IMR-90 (cell line): ENCODE measurements around the gene CETP. TPM values are rescaled to one million over a fixed set of nuclear protein-coding genes. Genes with fewer than 3 reads are reported as not detected.

Source experiments
- ATAC-seq: fragments of 200-7000 bp; cut with Tn5 transposase; 2 replicates; pipeline ENCODE4 v1.9.1; 2020; ENCODE audit warnings: low read depth, mild to moderate bottlenecking, moderate library complexity
- BruUV-seq: library from RNA; stranded (reverse); fragments of 400-500 nt; replicated peaks from 2 replicates; lab custom pipeline; 2021; lab: Mats Ljungman, UMichigan
- CTCF ChIA-PET: fragments of 300-600 bp; formaldehyde crosslinking; extraction: SDS; loops from one replicate; lab custom pipeline; 2021; ENCODE audit warnings: antibody characterized with exemption; lab: Yijun Ruan, JAX
- POLR2A ChIA-PET: fragments of 300-600 bp; sonication (Branson Sonifier 250); formaldehyde crosslinking; loops from one replicate; lab custom pipeline; 2022; ENCODE audit warnings: antibody characterized with exemption; ENCODE audit not compliant: unreplicated experiment; lab: Charles Lee
- DNase-seq: peaks from one replicate; pipeline ENCODE4 v3.0.0; 2013
- H2AFZ ChIP-seq: replicated peaks from 2 replicates; pipeline ENCODE3; 2013; ENCODE audit warnings: low read length, mild to moderate bottlenecking; ENCODE audit not compliant: poor library complexity
- H2AK5ac ChIP-seq: 2 replicates; pipeline ENCODE4 v1.6.1; 2013; ENCODE audit warnings: low read depth, low read length, inconsistent platforms
- H2AK9ac ChIP-seq: replicated peaks from 2 replicates; pipeline ENCODE3; 2013; ENCODE audit warnings: mild to moderate bottlenecking, low read depth, low read length, moderate library complexity; ENCODE audit not compliant: poor library complexity
- H2BK120ac ChIP-seq: 2 replicates; pipeline ENCODE4 v1.6.1; 2013; ENCODE audit warnings: low read depth, low read length, inconsistent platforms
- H2BK15ac ChIP-seq: 3 replicates; pipeline ENCODE4 v1.6.1; 2013; ENCODE audit warnings: low read depth, low read length, inconsistent platforms
- H2BK20ac ChIP-seq: 2 replicates; pipeline ENCODE4 v1.6.1; 2013; ENCODE audit warnings: low read depth, mild to moderate bottlenecking, inconsistent platforms, low read length, moderate library complexity
- H2BK5ac ChIP-seq: 2 replicates; pipeline ENCODE4 v1.6.1; 2013; ENCODE audit warnings: mild to moderate bottlenecking, low read depth, low read length, inconsistent platforms; ENCODE audit not compliant: poor library complexity, severe bottlenecking
- H3K14ac ChIP-seq: replicated peaks from 2 replicates; pipeline ENCODE4 v1.6.1; 2013; ENCODE audit warnings: low read depth, low read length, inconsistent platforms
- H3K18ac ChIP-seq: 2 replicates; pipeline ENCODE4 v1.6.1; 2013; ENCODE audit warnings: low read depth, low read length, control low read depth
- H3K23ac ChIP-seq: 2 replicates; pipeline ENCODE4 v1.6.1; 2013; ENCODE audit warnings: low read depth, low read length, inconsistent platforms
- H3K27ac ChIP-seq: 2 replicates; pipeline ENCODE4 v1.5.1; 2013; ENCODE audit warnings: mild to moderate bottlenecking, control low read depth, low read length; ENCODE audit not compliant: insufficient read depth
- H3K27me3 ChIP-seq: 2 replicates; pipeline ENCODE4 v1.6.1; 2013; ENCODE audit warnings: low read length; ENCODE audit not compliant: control insufficient read depth, insufficient read depth
- H3K36me3 ChIP-seq: 2 replicates; pipeline ENCODE4 v1.6.1; 2013; ENCODE audit warnings: low read length, mixed read lengths; ENCODE audit not compliant: control insufficient read depth, insufficient read depth
- H3K4ac ChIP-seq: 2 replicates; pipeline ENCODE4 v1.6.1; 2013; ENCODE audit warnings: low read depth, low read length, inconsistent platforms
- H3K4me1 ChIP-seq: 2 replicates; pipeline ENCODE4 v1.6.1; 2013; ENCODE audit warnings: low read length, mixed read lengths; ENCODE audit not compliant: control insufficient read depth, insufficient read depth
- H3K4me2 ChIP-seq: 2 replicates; pipeline ENCODE4 v1.6.1; 2013; ENCODE audit warnings: low read depth, mild to moderate bottlenecking, control low read depth, low read length, moderate library complexity
- H3K4me3 ChIP-seq: 2 replicates; pipeline ENCODE4 v1.5.1; 2013; ENCODE audit warnings: low read depth, mild to moderate bottlenecking, control low read depth, low read length, moderate library complexity; ENCODE audit not compliant: insufficient read depth
- H3K56ac ChIP-seq: 2 replicates; pipeline ENCODE4 v1.6.1; 2013; ENCODE audit warnings: low read length, inconsistent platforms; ENCODE audit not compliant: insufficient read depth; ENCODE audit errors: extremely low read depth
- H3K79me1 ChIP-seq, 2 experiments: 2 replicates each; pipeline ENCODE4 v1.6.1; 2013; ENCODE audit warnings: low read length in 2 of 2, inconsistent platforms in 1 of 2, low read depth in 1 of 2
- H3K9ac ChIP-seq: 2 replicates; pipeline ENCODE4 v1.6.1; 2013; ENCODE audit warnings: low read depth, low read length, control low read depth
- H3K9me1 ChIP-seq: 2 replicates; pipeline ENCODE4 v1.6.1; 2013; ENCODE audit warnings: low read length, inconsistent platforms; ENCODE audit not compliant: insufficient read depth
- H3K9me3 ChIP-seq: 2 replicates; pipeline ENCODE4 v1.6.1; 2013; ENCODE audit warnings: low read length; ENCODE audit not compliant: control insufficient read depth, insufficient read depth
- H4K20me1 ChIP-seq: 2 replicates; pipeline ENCODE4 v1.6.1; 2013; ENCODE audit warnings: low read length, inconsistent platforms; ENCODE audit not compliant: insufficient read depth
- H4K5ac ChIP-seq: 2 replicates; pipeline ENCODE4 v1.6.1; 2013; ENCODE audit warnings: mild to moderate bottlenecking, low read depth, low read length, control low read depth
- H4K8ac ChIP-seq, 2 experiments: 2 replicates each; pipeline ENCODE4 v1.6.1; 2013; ENCODE audit warnings: low read depth in 2 of 2, low read length in 2 of 2, control low read depth in 1 of 2, inconsistent platforms in 1 of 2
- H4K91ac ChIP-seq: 2 replicates; pipeline ENCODE4 v1.6.1; 2013; ENCODE audit warnings: low read depth, low read length, inconsistent platforms; ENCODE audit not compliant: insufficient read depth
- CEBPB ChIP-seq: IDR thresholded peaks from 2 replicates; pipeline ENCODE4 v1.6.1; 2012; ENCODE audit warnings: low read depth, low read length, improper control_type of control experiment
- POLR2A ChIP-seq: IDR thresholded peaks from 2 replicates; pipeline ENCODE4 v1.6.1; 2012; ENCODE audit warnings: mild to moderate bottlenecking, low read depth, low read length
- RFX5 ChIP-seq: IDR thresholded peaks from 2 replicates; pipeline ENCODE4 v1.8.0; 2012; ENCODE audit warnings: low read depth, mild to moderate bottlenecking, low read length, moderate library complexity
- WGBS, 2 experiments: methylation state at CpG; one replicate each; pipeline versions ENCODE4 v1.1.5 to v1.1.7; 2013; ENCODE audit warnings: missing lambda C conversion rate in 2 of 2; ENCODE audit not compliant: insufficient read length in 1 of 2; ENCODE audit errors: extremely low coverage in 2 of 2; 5-methylcytosine and 5-hydroxymethylcytosine counted together
- dilution Hi-C: fragments of 300-500 bp; cut with HindIII; formaldehyde crosslinking; loops from one replicate; pipeline ENCODE4 v1.14.3; 2018; ENCODE audit warnings: low sequenced_read_pairs; ENCODE audit not compliant: unreplicated experiment
- in situ Hi-C: fragments of 300-500 bp; cut with MboI; formaldehyde crosslinking; loops from 3 replicates; pipeline ENCODE4 v1.14.3; 2019; ENCODE audit warnings: low sequenced_read_pairs, inconsistent platforms, mixed read lengths
- intact Hi-C: fragments of 100-400 bp; cut with micrococcal nuclease; formaldehyde crosslinking; loops from 2 replicates; pipeline ENCODE4 v1.10.0; 2022
- polyA plus RNA-seq, 3 experiments: library from polyadenylated mRNA; depleted of rRNA; stranded (reverse); fragments of >200 nt; gene quantifications; 2 replicates each; pipeline ENCODE4 v1.2.3, GENCODE V29; 2012; ENCODE audit warnings: low replicate concordance in 1 of 3
- total RNA-seq: library from RNA; depleted of rRNA; stranded (reverse); fragments of >200 nt; gene quantifications from 2 replicates; pipeline ENCODE4 v1.2.3, GENCODE V29; 2012

Gene CETP
- total and polyA plus RNA-seq, 2 of the 4 experiments (the other 2 are of a cell fraction) = not detected

DNA sequence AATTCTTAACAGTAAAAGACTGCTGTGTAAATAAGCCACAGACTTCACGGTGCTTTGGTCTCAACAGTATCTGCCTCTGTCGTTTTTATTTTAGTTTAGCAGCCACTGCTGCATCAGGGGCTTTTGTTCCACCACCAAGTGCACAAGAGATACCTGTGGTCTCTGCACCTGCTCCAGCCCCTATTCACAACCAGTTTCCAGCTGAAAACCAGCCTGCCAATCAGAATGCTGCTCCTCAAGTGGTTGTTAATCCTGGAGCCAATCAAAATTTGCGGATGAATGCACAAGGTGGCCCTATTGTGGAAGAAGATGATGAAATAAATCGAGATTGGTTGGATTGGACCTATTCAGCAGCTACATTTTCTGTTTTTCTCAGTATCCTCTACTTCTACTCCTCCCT is 21.9 kb upstream of the CETP start:
- ATAC-seq (no peak), DNase-seq (no peak)
- in situ Hi-C loops = no loop called here
- H3K36me3 ChIP-seq = peaks cover 59% of the 10 kb centered on the region
- peaks cover 30 to 62% of the 10 kb centered on the region in 2 experiments for H3K79me1 ChIP-seq
- CTCF ChIA-PET = no interaction called here
- H3K56ac ChIP-seq = no peak overlapping the region
- H2BK20ac ChIP-seq = no peak overlapping the region
- TF ChIP-seq CEBPB (no peak), POLR2A (peak; percentile 7; the same call in 1 of the 2 replicates), RFX5 (no peak)
- peaks cover 10% of the 10 kb centered on the region for H3K9me1 ChIP-seq
- no peak overlapping the region for H2AFZ ChIP-seq
- H4K20me1 ChIP-seq = peaks cover 86% of the 10 kb centered on the region
- no peak overlapping the region for H3K9ac ChIP-seq
- H3K4ac ChIP-seq = no peak overlapping the region
- no peak overlapping the region for H2AK9ac ChIP-seq
- dilution Hi-C loops = no loop called here
- no peak overlapping the region for H3K27ac ChIP-seq
- H3K14ac ChIP-seq = no peak overlapping the region
- H3K4me2 ChIP-seq = no peak overlapping the region
- WGBS, 2 experiments = 100% methylated on average over 2 of the region's 4 CpGs; no CpG with 5 or more reads in 1 of the 2 experiments
- H4K91ac ChIP-seq = no peak overlapping the region
- POLR2A ChIA-PET = no interaction called here
- no peak overlapping the region for H3K18ac ChIP-seq
- H2AK5ac ChIP-seq = no peak overlapping the region
- H3K9me3 ChIP-seq = no peaks in the 10 kb centered on the region
- no peak overlapping the region for H4K5ac ChIP-seq
- intact Hi-C loops = no loop called here
- H3K4me3 ChIP-seq = no peak overlapping the region
- H2BK120ac ChIP-seq = no peak overlapping the region
- H3K23ac ChIP-seq = no peak overlapping the region
- no peak overlapping the region for H4K8ac ChIP-seq
- H2BK15ac ChIP-seq = no peak overlapping the region
- BruUV-seq = no TSS peak
- no peak overlapping the region for H2BK5ac ChIP-seq
- H3K4me1 ChIP-seq = peaks cover 2% of the 10 kb centered on the region
- no peaks in the 10 kb centered on the region for H3K27me3 ChIP-seq
